ENCODE data around the gene ATP8A2.

Gene ATP8A2

GRCh38 chr13:25602176-25602575 lies 230.4 kb downstream of the ATP8A2 start:
- Histone ChIP-seq H3K27me3 (ENCODE audit: control insufficient read depth, insufficient read depth, low read length, poor library complexity, severe bottlenecking) (no peaks in the 10 kb centered on the region), H3K4me3 (ENCODE audit: insufficient read depth, low read depth, low read length) (no peak overlapping the region), H3K9me3 (ENCODE audit: control insufficient read depth, low read length) (no peaks in the 10 kb centered on the region), H3K4me1 (ENCODE audit: control insufficient read depth, insufficient read depth, low read length) (no peaks in the 10 kb centered on the region), H3K36me3 (ENCODE audit: control insufficient read depth, insufficient read depth, low read length) (no peaks in the 10 kb centered on the region), H3K27ac (ENCODE audit: insufficient read depth, low read depth, low read length, poor library complexity, severe bottlenecking) (no peak overlapping the region)
- WGBS, 2 experiments: 72 to 77% methylated on average over 2 of the region's 2 CpGs

- WGBS, 2 experiments: 93 to 96% methylated on average over 1 of the region's 1 CpG
Measured at GRCh38 chr13:25604106-25604505, 232.3 kb downstream of the ATP8A2 start.

GRCh38 chr13:25607096-25607495 lies 235.3 kb downstream of the ATP8A2 start:
- Histone ChIP-seq H3K36me3 (ENCODE audit: control insufficient read depth, insufficient read depth, low read length) (no peaks in the 10 kb centered on the region), H3K4me1 (ENCODE audit: control insufficient read depth, insufficient read depth, low read length) (no peaks in the 10 kb centered on the region), H3K27ac (ENCODE audit: insufficient read depth, low read depth, low read length, poor library complexity, severe bottlenecking) (no peak overlapping the region), H3K4me3 (ENCODE audit: insufficient read depth, low read depth, low read length) (no peak overlapping the region), H3K9me3 (ENCODE audit: control insufficient read depth, low read length) (no peaks in the 10 kb centered on the region), H3K27me3 (ENCODE audit: control insufficient read depth, insufficient read depth, low read length, poor library complexity, severe bottlenecking) (no peaks in the 10 kb centered on the region)
- 94 to 95% methylated on average over 7 of the region's 7 CpGs for WGBS, 2 experiments

More at GRCh38 chr13:25604106-25604505, 232.3 kb downstream of the ATP8A2 start:
- no peak overlapping the region for H3K4me3 ChIP-seq (ENCODE audit: insufficient read depth, low read depth, low read length)
- H3K36me3 ChIP-seq (ENCODE audit: control insufficient read depth, insufficient read depth, low read length): no peaks in the 10 kb centered on the region
- H3K27ac ChIP-seq (ENCODE audit: insufficient read depth, low read depth, low read length, poor library complexity, severe bottlenecking): no peak overlapping the region
- no peaks in the 10 kb centered on the region for H3K9me3 ChIP-seq (ENCODE audit: control insufficient read depth, low read length)
- H3K27me3 ChIP-seq (ENCODE audit: control insufficient read depth, insufficient read depth, low read length, poor library complexity, severe bottlenecking): no peaks in the 10 kb centered on the region
- H3K4me1 ChIP-seq (ENCODE audit: control insufficient read depth, insufficient read depth, low read length): no peaks in the 10 kb centered on the region

GRCh38 chr13:25608181-25608580 lies 236.4 kb downstream of the ATP8A2 start:
- Histone ChIP-seq H3K27ac (ENCODE audit: insufficient read depth, low read depth, low read length, poor library complexity, severe bottlenecking) (no peak overlapping the region), H3K4me3 (ENCODE audit: insufficient read depth, low read depth, low read length) (no peak overlapping the region), H3K27me3 (ENCODE audit: control insufficient read depth, insufficient read depth, low read length, poor library complexity, severe bottlenecking) (no peaks in the 10 kb centered on the region), H3K36me3 (ENCODE audit: control insufficient read depth, insufficient read depth, low read length) (no peaks in the 10 kb centered on the region), H3K4me1 (ENCODE audit: control insufficient read depth, insufficient read depth, low read length) (no peaks in the 10 kb centered on the region), H3K9me3 (ENCODE audit: control insufficient read depth, low read length) (no peaks in the 10 kb centered on the region)
- 80 to 84% methylated on average over 2 of the region's 2 CpGs for WGBS, 2 experiments

- Histone ChIP-seq H3K9me3 (ENCODE audit: control insufficient read depth, low read length) (no peaks in the 10 kb centered on the region), H3K4me3 (ENCODE audit: insufficient read depth, low read depth, low read length) (no peak overlapping the region), H3K27ac (ENCODE audit: insufficient read depth, low read depth, low read length, poor library complexity, severe bottlenecking) (no peak overlapping the region), H3K27me3 (ENCODE audit: control insufficient read depth, insufficient read depth, low read length, poor library complexity, severe bottlenecking) (no peaks in the 10 kb centered on the region), H3K36me3 (ENCODE audit: control insufficient read depth, insufficient read depth, low read length) (no peaks in the 10 kb centered on the region), H3K4me1 (ENCODE audit: control insufficient read depth, insufficient read depth, low read length) (no peaks in the 10 kb centered on the region)
- whole genome bisulfite sequencing, 2 experiments: no CpG with 5 or more reads among the region's 1 CpG
Measured at GRCh38 chr13:25616674-25617073, 244.9 kb downstream of the ATP8A2 start.

- H3K4me1 ChIP-seq (ENCODE audit: control insufficient read depth, insufficient read depth, low read length): no peaks in the 10 kb centered on the region
- no peak overlapping the region for H3K4me3 ChIP-seq (ENCODE audit: insufficient read depth, low read depth, low read length)
- H3K27ac ChIP-seq (ENCODE audit: insufficient read depth, low read depth, low read length, poor library complexity, severe bottlenecking): no peak overlapping the region
- no peaks in the 10 kb centered on the region for H3K9me3 ChIP-seq (ENCODE audit: control insufficient read depth, low read length)
- 95 to 96% methylated on average over 2 to 5 of the region's 5 CpGs for whole genome bisulfite sequencing, 2 experiments
- no peaks in the 10 kb centered on the region for H3K27me3 ChIP-seq (ENCODE audit: control insufficient read depth, insufficient read depth, low read length, poor library complexity, severe bottlenecking)
- no peaks in the 10 kb centered on the region for H3K36me3 ChIP-seq (ENCODE audit: control insufficient read depth, insufficient read depth, low read length)
Measured at GRCh38 chr13:25619897-25620296, 248.1 kb downstream of the ATP8A2 start.

GRCh38 chr13:25625414-25625813 lies 253.6 kb downstream of the ATP8A2 start:
- Histone ChIP-seq H3K27me3 (ENCODE audit: control insufficient read depth, insufficient read depth, low read length, poor library complexity, severe bottlenecking) (no peaks in the 10 kb centered on the region), H3K4me3 (ENCODE audit: insufficient read depth, low read depth, low read length) (no peak overlapping the region), H3K36me3 (ENCODE audit: control insufficient read depth, insufficient read depth, low read length) (no peaks in the 10 kb centered on the region), H3K27ac (ENCODE audit: insufficient read depth, low read depth, low read length, poor library complexity, severe bottlenecking) (no peak overlapping the region), H3K9me3 (ENCODE audit: control insufficient read depth, low read length) (no peaks in the 10 kb centered on the region), H3K4me1 (ENCODE audit: control insufficient read depth, insufficient read depth, low read length) (peaks cover 2% of the 10 kb centered on the region)
- 92 to 94% methylated on average over 2 of the region's 2 CpGs for WGBS, 2 experiments

GRCh38 chr13:25630329-25630900 lies 258.6 kb downstream of the ATP8A2 start:
- 91% methylated on average over 7 of the region's 7 CpGs for WGBS, 2 experiments
- Histone ChIP-seq H3K36me3 (ENCODE audit: control insufficient read depth, insufficient read depth, low read length) (no peaks in the 10 kb centered on the region), H3K4me3 (ENCODE audit: insufficient read depth, low read depth, low read length) (no peak overlapping the region), H3K4me1 (ENCODE audit: control insufficient read depth, insufficient read depth, low read length) (peaks cover 18% of the 10 kb centered on the region), H3K27me3 (ENCODE audit: control insufficient read depth, insufficient read depth, low read length, poor library complexity, severe bottlenecking) (no peaks in the 10 kb centered on the region), H3K27ac (ENCODE audit: insufficient read depth, low read depth, low read length, poor library complexity, severe bottlenecking) (no peak overlapping the region), H3K9me3 (ENCODE audit: control insufficient read depth, low read length) (no peaks in the 10 kb centered on the region)

GRCh38 chr13:25632166-25632888 lies 260.6 kb downstream of the ATP8A2 start:
- Histone ChIP-seq H3K4me3 (ENCODE audit: insufficient read depth, low read depth, low read length) (no peak overlapping the region), H3K4me1 (ENCODE audit: control insufficient read depth, insufficient read depth, low read length) (peaks cover 18% of the 10 kb centered on the region), H3K36me3 (ENCODE audit: control insufficient read depth, insufficient read depth, low read length) (no peaks in the 10 kb centered on the region), H3K27me3 (ENCODE audit: control insufficient read depth, insufficient read depth, low read length, poor library complexity, severe bottlenecking) (no peaks in the 10 kb centered on the region), H3K27ac (ENCODE audit: insufficient read depth, low read depth, low read length, poor library complexity, severe bottlenecking) (no peak overlapping the region), H3K9me3 (ENCODE audit: control insufficient read depth, low read length) (no peaks in the 10 kb centered on the region)
- WGBS, 2 experiments: 64 to 65% methylated on average over 8 of the region's 8 CpGs

- 33 to 78% methylated on average over 1 to 4 of the region's 5 CpGs for WGBS, 2 experiments
- Histone ChIP-seq H3K9me3 (ENCODE audit: control insufficient read depth, low read length) (no peaks in the 10 kb centered on the region), H3K36me3 (ENCODE audit: control insufficient read depth, insufficient read depth, low read length) (no peaks in the 10 kb centered on the region), H3K27ac (ENCODE audit: insufficient read depth, low read depth, low read length, poor library complexity, severe bottlenecking) (no peak overlapping the region), H3K4me3 (ENCODE audit: insufficient read depth, low read depth, low read length) (no peak overlapping the region), H3K4me1 (ENCODE audit: control insufficient read depth, insufficient read depth, low read length) (peaks cover 18% of the 10 kb centered on the region), H3K27me3 (ENCODE audit: control insufficient read depth, insufficient read depth, low read length, poor library complexity, severe bottlenecking) (no peaks in the 10 kb centered on the region)
Measured at GRCh38 chr13:25633093-25633492, 261.3 kb downstream of the ATP8A2 start.

Measured in ectodermal cell (in vitro differentiated cells).